DMS114 treated with DMSO at 0.1 percent for 48 hours (cell line): ENCODE results near the gene PUM2.
"Not testable (repeated sequence)": the region's sequence is repeated elsewhere in the genome, so short reads cannot be mapped to it uniquely, and the experiment has no call there.

Experiments
- DNase-seq: peaks from one replicate; lab custom pipeline; 2025; ENCODE audit not compliant: unreplicated experiment; lab: John Stamatoyannopoulos, UW

PUM2 gene

DNA sequence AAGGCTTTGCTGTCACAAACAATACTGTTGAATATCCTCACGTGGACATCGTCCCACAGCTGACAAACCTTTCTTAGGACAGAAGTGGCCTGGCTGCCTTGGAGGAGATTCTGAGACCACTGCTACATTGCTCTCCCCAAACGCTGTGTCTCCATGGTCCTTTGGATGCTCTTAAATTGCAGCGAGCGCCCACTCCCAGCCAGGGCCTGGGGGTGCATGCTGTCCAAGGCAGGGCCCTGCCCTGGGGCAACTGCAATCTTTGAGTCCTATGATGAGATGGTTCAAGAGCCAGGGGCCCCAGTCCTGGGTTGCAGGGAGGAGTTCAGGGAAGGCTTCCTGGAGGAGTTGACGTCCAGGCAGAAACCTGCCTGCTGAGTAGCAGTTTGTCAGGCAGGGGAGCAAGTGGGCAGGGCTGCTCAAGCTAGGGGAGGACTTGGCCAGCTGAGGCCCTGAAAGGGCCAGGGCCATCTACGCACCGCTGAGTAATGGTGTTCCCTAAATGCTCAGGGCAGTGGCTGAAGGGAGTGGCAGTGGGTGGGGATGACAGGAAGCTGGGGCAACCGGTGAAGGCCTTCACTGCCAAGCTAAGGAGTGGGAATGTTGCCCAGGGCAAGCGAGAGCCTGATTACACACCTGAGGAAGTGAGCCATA, 114.9 kb downstream of the PUM2 start:
- no peak for DNase-seq

DNA sequence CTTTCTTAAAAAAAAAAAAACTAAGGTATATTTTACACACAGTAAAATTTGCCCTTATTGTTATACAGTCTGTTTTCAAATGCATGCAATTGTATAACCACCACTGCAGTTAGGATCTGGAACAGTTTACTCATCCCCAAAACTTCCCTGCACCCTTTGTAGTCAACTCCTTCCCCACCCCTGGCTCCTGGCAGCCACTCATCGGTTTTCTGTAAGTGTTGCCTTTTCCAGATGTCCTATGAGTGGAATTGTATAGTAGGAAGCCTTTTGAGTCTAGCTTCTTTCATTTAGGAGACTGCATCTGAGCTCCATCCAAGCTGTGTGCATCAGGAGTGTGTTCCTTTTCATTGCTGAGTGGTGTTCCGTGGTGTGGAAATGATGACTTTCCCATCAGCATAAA, 116.0 kb downstream of the PUM2 start:
- not testable (repeated sequence) for DNase-seq

- no peak for DNase-seq
Measured at GRCh38 chr2:20232837-20233207, 117.8 kb downstream of the PUM2 start.

DNA sequence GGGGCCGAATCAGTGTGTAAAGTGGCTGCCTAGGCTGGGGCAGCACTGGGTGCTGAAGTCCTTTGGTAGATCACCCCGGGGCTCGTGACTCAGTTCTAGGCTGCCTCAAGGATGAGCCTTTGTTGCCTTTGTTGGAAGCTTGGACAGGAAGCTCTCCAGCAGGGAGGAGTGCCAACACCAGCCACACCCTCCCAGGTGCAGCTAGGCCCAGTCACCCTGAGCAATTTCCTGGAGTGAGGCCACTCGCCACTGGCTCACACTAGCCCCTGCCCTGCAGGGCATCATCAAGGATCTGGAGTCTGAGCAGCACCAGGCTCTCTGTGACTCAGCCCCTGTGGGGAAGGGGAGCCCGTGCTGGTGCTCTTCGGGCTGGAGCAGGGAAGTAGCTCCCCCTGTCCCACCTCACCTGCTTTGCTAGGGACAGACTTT, 119.0 kb downstream of the PUM2 start:
- DNase-seq: no peak

- DNase-seq: no peak
Measured at GRCh38 chr2:20231159-20231558, 119.5 kb downstream of the PUM2 start.

DNA sequence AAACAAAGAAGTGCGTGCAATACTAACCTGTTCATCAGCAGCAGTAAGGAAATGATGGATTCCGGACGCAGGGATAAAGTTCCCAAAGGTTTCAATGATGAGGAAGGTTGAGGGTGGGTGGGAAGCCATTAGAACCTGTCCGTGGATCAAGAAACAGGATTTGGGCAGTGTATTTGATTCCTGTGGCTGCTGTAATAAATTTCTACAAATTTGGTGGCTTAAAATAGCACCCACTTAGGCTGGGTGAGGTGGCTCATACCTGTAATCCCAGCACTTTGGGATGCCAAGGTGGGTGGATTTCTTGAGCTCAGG, 120.6 kb downstream of the PUM2 start:
- no peak for DNase-seq

DNA sequence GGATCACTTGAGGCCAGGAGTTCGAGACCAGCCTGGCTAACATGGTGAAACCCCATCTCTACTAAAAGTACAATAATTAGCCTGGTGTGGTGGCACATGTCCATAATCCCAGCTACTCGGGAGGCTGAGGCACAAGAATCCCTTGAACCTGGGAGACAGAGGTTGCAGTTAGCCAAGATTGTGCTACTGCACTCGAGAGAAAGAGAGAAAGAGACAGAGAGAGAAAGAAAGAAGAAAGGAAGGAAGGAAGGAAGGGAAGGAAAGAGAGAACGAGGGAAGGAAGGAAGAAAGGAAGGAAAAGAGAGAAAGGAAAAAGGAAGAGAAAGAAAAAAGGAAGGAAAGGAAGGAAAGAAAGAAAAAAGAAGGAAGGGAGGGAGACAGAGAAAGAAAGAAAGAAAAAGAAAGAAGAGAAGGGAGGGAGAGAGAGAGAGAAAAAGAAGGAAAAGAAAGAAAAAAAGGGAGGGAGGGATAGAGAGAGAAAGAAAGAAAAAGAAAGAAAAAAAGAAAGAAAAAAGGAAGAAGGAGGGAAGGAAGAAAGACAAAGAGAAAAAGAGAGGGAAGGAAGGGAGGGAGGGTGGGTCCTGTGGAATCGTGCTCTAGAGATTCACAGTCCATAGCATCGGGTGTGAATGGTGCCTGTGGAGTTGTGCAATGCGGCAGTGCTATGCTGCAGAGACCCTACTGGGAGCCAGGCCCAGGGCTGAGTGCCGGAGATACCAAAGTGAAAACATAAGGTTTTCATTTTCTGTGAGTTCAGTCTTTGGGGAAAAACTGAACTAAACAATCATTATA, 121.1 kb downstream of the PUM2 start:
- no peak for DNase-seq

- DNase-seq: no peak
Measured at GRCh38 chr2:20227894-20228505, 122.6 kb downstream of the PUM2 start.

DNA sequence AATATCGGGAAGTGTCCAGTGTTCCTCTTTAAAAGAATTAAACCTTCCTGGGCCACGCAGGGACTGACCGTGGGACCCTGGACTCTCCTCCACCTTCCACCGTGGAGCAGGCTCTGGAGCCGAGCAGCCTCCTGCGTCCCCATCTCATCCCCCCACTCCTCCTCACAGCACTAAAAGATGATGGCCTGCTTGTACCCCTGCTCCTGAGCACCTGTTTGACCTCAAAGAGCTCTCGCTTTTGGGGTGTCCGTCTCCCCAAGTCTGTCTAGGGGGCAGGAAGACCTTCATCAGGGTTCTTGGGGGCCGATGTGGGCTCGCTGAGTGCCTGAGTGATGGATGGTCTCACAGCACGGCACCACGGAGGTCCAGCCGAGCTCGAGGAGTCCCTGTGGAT, 124.5 kb downstream of the PUM2 start:
- no peak for DNase-seq

GRCh38 chr2:20225294-20226151, 125.1 kb downstream of the PUM2 start:
- peak; percentile 52 for DNase-seq

GRCh38 chr2:20224716-20225293, 125.8 kb downstream of the PUM2 start, which contains the start of gene SDC1:
TSS of gene SDC1 (minus strand) at chr2:20225130. CDS start at chr2:20224867, 263 bp downstream.
- DNase-seq: peak; percentile 52

GRCh38 chr2:20224164-20224715, 126.4 kb downstream of the PUM2 start:
- DNase-seq: no peak

DNA sequence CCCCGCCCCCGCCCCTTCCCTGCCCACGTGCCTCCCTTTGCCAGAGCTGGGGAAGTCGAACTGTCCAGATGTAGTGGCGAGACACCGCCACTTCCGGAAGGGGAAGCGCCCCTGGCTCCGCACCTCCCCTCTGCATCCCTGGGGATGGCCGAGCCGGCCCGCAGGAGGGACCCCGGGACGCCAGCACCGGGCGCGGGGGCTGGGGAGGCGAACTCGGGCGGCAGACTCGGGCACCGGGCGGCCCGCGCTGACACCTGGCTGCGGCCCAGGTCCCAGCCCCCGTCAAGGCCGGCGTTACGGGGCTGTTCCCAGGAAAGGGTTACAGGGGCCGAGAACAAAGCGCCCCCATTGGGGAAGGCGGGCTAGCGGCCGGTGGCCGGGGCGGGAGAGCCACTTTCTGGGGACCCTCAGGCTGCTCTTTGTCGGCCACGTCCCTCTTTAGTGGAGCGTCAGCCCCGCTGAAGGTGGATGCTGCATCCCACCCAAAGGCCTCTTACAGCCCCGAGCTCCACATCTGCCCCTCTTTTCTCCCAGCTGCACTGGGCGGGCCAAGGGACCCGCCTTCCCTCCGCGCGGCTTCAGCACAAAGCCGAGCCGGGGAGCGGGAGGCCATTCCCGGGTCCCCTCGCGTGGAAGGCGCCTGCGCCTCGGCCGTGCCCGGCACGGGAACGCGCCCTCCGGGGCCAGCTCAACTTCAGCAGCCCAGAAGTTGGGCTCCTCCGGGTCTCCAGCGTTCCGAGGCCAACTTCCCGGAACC, 127.1 kb downstream of the PUM2 start:
- peak; percentile 50 for DNase-seq

- DNase-seq: no peak
Measured at GRCh38 chr2:20222769-20223406, 127.8 kb downstream of the PUM2 start.

DNA sequence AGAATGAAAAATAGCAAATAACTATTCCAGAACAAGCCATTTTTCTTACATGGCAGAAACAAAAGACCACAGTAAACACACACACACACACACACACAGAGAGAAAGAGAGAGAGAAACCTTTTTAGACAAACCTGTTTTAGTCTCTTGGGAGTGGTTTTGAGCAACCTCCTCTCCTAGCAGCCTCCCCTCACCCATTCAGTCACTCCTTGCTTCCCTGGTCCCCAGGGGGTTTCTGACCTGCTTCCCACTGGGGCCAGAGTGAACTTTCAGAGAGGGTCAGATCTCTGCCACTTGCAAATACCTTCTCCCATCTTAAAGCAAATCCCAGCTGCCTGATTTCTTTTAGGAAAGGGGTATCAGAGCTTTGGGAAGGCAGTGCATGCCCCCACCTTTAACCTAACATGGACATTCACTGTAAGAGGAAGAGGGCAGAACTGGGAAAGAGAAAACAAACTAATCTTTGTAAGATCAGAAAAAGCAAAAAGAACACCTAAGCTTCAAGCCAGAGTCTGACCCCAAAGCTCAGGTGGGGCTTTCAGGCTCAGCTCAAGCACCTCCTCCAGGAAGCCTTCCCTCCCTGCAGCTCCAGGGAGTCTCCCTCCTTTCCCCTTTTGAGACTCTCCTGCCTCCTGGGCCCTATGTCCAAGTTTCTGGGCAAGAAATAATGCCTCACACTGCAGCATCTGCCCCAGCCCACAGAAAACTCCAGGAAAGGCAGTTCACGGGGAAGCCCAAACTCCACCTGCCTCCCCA, 128.5 kb downstream of the PUM2 start:
- no peak for DNase-seq

- no peak for DNase-seq
Measured at GRCh38 chr2:20221555-20221973, 129.1 kb downstream of the PUM2 start.

GRCh38 chr2:20220806-20221554, 129.7 kb downstream of the PUM2 start:
- no peak for DNase-seq

DNA sequence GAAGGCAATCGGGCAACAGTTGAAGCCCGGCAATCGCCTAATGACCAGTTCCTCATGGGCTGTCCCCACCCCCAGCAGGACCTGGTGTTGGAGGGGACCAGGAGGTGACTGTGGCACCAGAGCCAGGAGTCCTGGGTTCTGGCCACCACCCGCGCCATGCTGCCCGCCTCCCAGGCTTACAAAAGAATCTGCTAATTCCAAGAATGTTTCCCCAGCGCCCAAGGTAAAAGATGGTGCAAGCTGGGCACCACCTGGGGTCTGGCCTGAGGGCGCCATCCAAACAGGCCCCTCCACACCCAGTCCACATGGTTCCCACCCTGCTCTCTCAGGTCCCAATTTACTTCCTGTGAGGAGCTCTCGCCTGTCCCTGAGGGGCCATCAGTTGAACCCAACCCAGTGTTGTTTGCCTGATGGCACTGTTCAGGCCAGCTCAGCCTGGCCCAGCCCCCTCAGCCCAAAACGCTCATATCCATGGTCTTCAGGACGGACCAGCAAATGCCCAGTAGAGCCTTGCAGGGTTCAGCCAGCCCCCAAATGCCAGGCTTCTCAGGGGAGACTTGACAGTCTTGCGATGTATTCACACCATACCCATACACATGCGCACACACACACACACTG, 130.8 kb downstream of the PUM2 start:
- no peak for DNase-seq
